ENCODE measurements around the gene BARHL2.
A peak's percentile ranks its signal among the peaks of the same experiment; 100 is the strongest.

BARHL2 gene

GRCh38 chr1:90723590-90724108 is 6.5 kb upstream of the BARHL2 start:
- intact Hi-C loops (cut with DNase I; ENCODE audit: low total_unique reads), result no loop called here
- Histone ChIP-seq H3K4me1 (peaks cover 0 to 40% (median 33%) of the 10 kb centered on the region in 4 donors), H3K27me3 (peaks cover 17 to 100% of the 10 kb centered on the region in 2 donors), H3K36me3 (no peaks in the 10 kb centered on the region), H3K9me3 (peaks cover 0 to 15% (median 8%) of the 10 kb centered on the region in 3 donors), H3K4me3 (no peak overlapping the region), H3K27ac (no peak overlapping the region)
- TF ChIP-seq CTCF (IDR thresholded peaks at IDR 0.05), result no peak
- DNase-seq, result no peak

GRCh38 chr1:90722874-90723589 is 5.9 kb upstream of the BARHL2 start:
- no peak for TF ChIP-seq CTCF (IDR thresholded peaks at IDR 0.05)
- Histone ChIP-seq H3K4me1 (peaks cover 0 to 46% (median 38%) of the 10 kb centered on the region in 4 donors), H3K36me3 (no peaks in the 10 kb centered on the region), H3K4me3 (no peak overlapping the region), H3K27me3 (peaks cover 15 to 100% of the 10 kb centered on the region in 2 donors), H3K9me3 (peaks cover 0 to 15% (median 8%) of the 10 kb centered on the region in 3 donors), H3K27ac (no peak overlapping the region)
- DNase-seq, result no peak
- intact Hi-C loops (cut with DNase I; ENCODE audit: low total_unique reads), result no loop called here

GRCh38 chr1:90721210-90722194 is 4.4 kb upstream of the BARHL2 start:
- no peak for DNase-seq
- no peak overlapping the region for H3K4me3 ChIP-seq
- H3K9me3 ChIP-seq, result peaks cover 0 to 15% (median 8%) of the 10 kb centered on the region in 3 donors
- peaks cover 15 to 98% of the 10 kb centered on the region in 2 donors for H3K27me3 ChIP-seq
- no peaks in the 10 kb centered on the region for H3K36me3 ChIP-seq
- intact Hi-C loops (cut with DNase I; ENCODE audit: low total_unique reads), result no loop called here
- TF ChIP-seq CTCF (IDR thresholded peaks at IDR 0.05), result peak; percentile 35 to 38
- H3K4me1 ChIP-seq, result peaks cover 0 to 61% (median 47%) of the 10 kb centered on the region in 4 donors
- H3K27ac ChIP-seq, result no peak overlapping the region

- Histone ChIP-seq H3K4me1 (peaks cover 0 to 53% (median 38%) of the 10 kb centered on the region in 4 donors), H3K27me3 (peaks cover 13 to 98% of the 10 kb centered on the region in 2 donors), H3K27ac (no peak overlapping the region), H3K36me3 (no peaks in the 10 kb centered on the region), H3K4me3 (no peak overlapping the region), H3K9me3 (peaks cover 0 to 15% (median 8%) of the 10 kb centered on the region in 3 donors)
- intact Hi-C loops (cut with DNase I; ENCODE audit: low total_unique reads), result no loop called here
- TF ChIP-seq CTCF (IDR thresholded peaks at IDR 0.05), result no peak
- no peak for DNase-seq
Observed at GRCh38 chr1:90720145-90720636, 3.1 kb upstream of the BARHL2 start.

- Histone ChIP-seq H3K9me3 (peaks cover 0 to 15% (median 8%) of the 10 kb centered on the region in 3 donors), H3K4me3 (no peak overlapping the region), H3K36me3 (no peaks in the 10 kb centered on the region), H3K27me3 (peaks cover 12 to 98% of the 10 kb centered on the region in 2 donors), H3K4me1 (peaks cover 0 to 46% (median 32%) of the 10 kb centered on the region in 4 donors), H3K27ac (no peak overlapping the region)
- intact Hi-C loops (cut with DNase I; ENCODE audit: low total_unique reads), result no loop called here
- TF ChIP-seq CTCF (IDR thresholded peaks at IDR 0.05), result no peak
- no peak for DNase-seq
Observed at GRCh38 chr1:90719330-90720144, 2.4 kb upstream of the BARHL2 start.
